PFSK-1 (cell line): ENCODE data around the gene OPA3.

Source experiments
- FOXP2 ChIP-seq: optimal IDR thresholded peaks from 2 replicates; pipeline ENCODE3; 2011; ENCODE audit warnings: borderline replicate concordance, control low read depth, inconsistent platforms; ENCODE audit not compliant: insufficient read depth; ENCODE audit errors: extremely low read length, extremely low read depth
- POLR2AphosphoS5 ChIP-seq: IDR thresholded peaks from 2 replicates; pipeline ENCODE4 v1.6.1; 2012; ENCODE audit warnings: low read depth, mild to moderate bottlenecking, control low read depth, low read length, moderate library complexity
- REST ChIP-seq, 2 experiments: IDR thresholded peaks; 2 replicates each; pipeline versions ENCODE4 v1.6.1 to v1.8.0; 2011 to 2012; ENCODE audit warnings: low read depth in 2 of 2, low read length in 2 of 2, control low read depth in 1 of 2, inconsistent platforms in 1 of 2, mild to moderate bottlenecking in 1 of 2, moderate library complexity in 1 of 2; ENCODE audit not compliant: insufficient read depth in 1 of 2
- SIN3A ChIP-seq: IDR thresholded peaks from 2 replicates; pipeline ENCODE4 v1.6.1; 2012; ENCODE audit warnings: mild to moderate bottlenecking, low read length, moderate library complexity, borderline replicate concordance; ENCODE audit not compliant: insufficient read depth
- TAF1 ChIP-seq: IDR thresholded peaks from 2 replicates; pipeline ENCODE4 v1.6.1; 2012; ENCODE audit warnings: low read length, control low read depth, borderline replicate concordance; ENCODE audit not compliant: insufficient read depth

Gene OPA3

DNA sequence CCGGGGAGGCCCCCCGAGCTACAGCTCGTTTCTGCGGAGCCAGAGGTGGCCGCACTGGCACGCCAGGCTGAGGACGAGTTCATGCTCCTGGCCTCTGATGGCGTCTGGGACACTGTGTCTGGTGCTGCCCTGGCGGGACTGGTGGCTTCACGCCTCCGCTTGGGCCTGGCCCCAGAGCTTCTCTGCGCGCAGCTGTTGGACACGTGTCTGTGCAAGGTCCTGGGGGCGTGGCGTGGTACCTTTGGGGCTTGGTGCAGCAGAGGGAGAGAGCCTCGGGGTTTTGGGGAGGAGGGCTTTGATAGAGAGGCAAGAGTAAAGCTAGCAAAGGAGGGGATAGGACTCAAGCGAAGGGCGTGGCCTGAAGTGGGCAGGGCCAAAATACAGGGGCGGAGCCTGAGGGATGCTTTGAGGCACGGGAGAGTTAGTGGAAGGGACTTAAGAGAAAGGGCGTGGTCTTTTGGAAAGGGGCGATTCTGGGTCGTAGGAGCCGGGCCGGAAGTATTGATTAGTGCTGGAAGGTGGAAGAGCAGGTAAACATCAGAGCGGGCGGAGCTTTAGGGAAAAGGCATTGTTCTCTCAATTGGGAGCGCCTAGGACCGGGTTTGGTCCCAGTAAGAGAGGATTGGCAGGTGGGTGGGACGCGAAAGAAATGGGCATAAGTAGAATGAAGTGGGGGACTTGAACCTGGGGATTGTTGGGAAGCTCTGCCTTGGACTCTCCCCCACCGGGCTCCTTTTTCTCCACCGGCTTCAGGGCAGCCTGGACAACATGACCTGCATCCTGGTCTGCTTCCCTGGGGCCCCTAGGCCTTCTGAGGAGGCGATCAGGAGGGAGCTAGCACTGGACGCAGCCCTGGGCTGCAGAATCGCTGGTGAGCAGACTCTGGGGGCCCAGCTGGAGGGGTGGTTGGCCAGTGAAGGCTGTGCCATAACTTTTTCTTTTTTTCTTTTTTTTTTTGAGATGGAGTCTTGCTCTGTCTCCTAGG is 85.1 kb downstream of the OPA3 start:
- TF ChIP-seq REST (IDR thresholded peaks at IDR 0.05; ENCODE audit: insufficient read depth in 1 of 2, low read depth in 2 of 2, low read length in 2 of 2) (no peak), SIN3A (no peak), FOXP2 (no peak), POLR2AphosphoS5 (no peak), TAF1 (no peak)

- TF ChIP-seq REST (IDR thresholded peaks at IDR 0.05; ENCODE audit: insufficient read depth in 1 of 2, low read depth in 2 of 2, low read length in 2 of 2), result no peak
- no peak for TF ChIP-seq FOXP2
- TF ChIP-seq SIN3A, result no peak
- TF ChIP-seq TAF1, result no peak
- no peak for TF ChIP-seq POLR2AphosphoS5
Observed at GRCh38 chr19:45498411-45499195, 86.0 kb downstream of the OPA3 start, which contains the start of gene PPM1N. Gene PPM1N, plus strand, starts transcription at chr19:45498443. Its CDS starts 30 bp downstream, at chr19:45498473.

- TF ChIP-seq TAF1 (no peak), REST (IDR thresholded peaks at IDR 0.05; ENCODE audit: insufficient read depth in 1 of 2, low read depth in 2 of 2, low read length in 2 of 2) (no peak), FOXP2 (no peak), SIN3A (no peak), POLR2AphosphoS5 (no peak)
Observed at GRCh38 chr19:45497791-45498190, 86.8 kb downstream of the OPA3 start.

DNA sequence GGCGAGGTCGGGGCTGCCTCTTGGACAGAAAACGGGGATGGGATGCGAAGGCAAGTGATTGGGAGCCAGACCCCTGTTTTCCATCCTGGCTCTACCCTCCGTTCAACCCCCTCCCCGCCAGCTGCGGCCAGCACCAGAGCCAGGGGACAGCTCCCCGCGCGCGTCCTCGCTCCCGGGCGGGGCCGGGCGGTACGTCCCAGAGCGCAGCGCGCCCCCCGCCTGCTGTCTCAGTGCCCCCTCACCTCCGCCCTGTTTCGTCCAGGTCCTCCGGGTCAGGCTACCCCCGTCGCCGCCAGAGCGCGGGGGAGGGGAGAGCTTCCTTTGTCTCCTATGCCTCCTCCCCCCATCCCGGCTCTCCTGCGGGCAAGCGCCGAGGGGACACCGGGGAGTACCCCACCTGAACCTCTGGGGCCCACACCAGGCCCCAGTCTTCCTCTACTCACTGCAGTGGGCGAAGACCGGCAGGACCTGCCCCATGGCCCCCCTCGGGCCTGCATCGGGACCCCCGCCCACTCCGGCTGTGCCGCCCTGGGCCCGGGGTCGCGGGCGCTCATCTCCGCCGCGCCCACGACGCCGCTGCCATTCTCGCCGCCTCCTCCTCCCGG is 88.2 kb downstream of the OPA3 start:
- TF ChIP-seq SIN3A (peak; percentile 93; the same call in 1 of the 2 replicates), TAF1 (no peak), REST (IDR thresholded peaks at IDR 0.05; ENCODE audit: insufficient read depth in 1 of 2, low read depth in 2 of 2, low read length in 2 of 2) (peak; percentile 96 to 98), POLR2AphosphoS5 (no peak), FOXP2 (peak; percentile 75)
